Measurements from ENCODE around the gene STOX1. TPM values are rescaled to one million over a fixed set of nuclear protein-coding genes. Genes with fewer than 3 reads are reported as not detected.
"Not testable (repeated sequence)": the region's sequence is repeated elsewhere in the genome, so short reads cannot be mapped to it uniquely, and the experiment has no call there.

The STOX1 gene
- total RNA-seq, 1 experiment from 2014 or later: 0.16 TPM

DNA sequence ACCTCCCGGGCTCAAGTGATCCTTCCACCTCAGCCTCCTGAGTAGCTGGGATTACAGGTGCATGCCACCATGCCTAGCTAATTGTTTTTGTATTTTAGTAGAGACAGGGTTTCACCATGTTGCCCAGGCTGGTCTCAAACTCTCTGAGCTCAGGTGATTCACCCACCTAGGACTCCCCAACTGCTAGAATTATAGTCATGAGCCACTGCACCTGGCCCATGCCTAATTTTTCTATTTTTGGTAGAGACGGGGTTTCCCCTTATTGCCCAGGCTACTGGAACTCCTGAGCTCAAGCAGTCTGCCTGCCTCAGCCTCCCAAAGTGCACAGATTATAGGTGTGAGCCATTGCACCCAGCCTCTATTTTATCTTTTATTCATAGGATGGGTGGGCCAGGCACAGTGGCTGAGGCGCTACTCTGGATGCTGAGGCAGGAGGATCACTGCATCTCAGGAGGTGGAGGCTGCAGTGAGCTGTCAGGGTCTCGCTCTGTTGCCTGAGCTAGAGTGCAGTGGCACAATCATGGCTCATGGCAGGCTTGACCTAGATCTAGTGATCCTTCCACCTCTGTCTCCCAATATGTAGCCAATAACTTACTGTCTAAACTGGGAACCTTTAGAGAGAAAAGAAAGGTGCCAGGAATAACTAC is 31.3 kb upstream of the STOX1 start:
- H3K9me3 Mint-ChIP-seq (ENCODE audit: unreplicated experiment): no peaks in the 10 kb centered on the region
- DNase-seq (ENCODE audit: unreplicated experiment): no peak
- ChIA-PET CTCF (interaction anchor here (0.6 to 1.1 kb wide), 3 partner anchors 9 to 101 kb away, joined by 3 to 5 read pairs (median 4); no protein-coding TSS in a partner anchor), POLR2A (interaction anchor here (0.6 to 1.7 kb wide), 3 partner anchors 25 to 104 kb away, joined by 3 to 8 read pairs (median 3); partner anchors contain the start of gene DDX50)
- peaks cover 61% of the 10 kb centered on the region for H3K36me3 Mint-ChIP-seq (ENCODE audit: insufficient read depth, unreplicated experiment)
- no peak overlapping the region for H3K4me3 Mint-ChIP-seq (ENCODE audit: unreplicated experiment)
- TF ChIP-seq, protein P1, sequence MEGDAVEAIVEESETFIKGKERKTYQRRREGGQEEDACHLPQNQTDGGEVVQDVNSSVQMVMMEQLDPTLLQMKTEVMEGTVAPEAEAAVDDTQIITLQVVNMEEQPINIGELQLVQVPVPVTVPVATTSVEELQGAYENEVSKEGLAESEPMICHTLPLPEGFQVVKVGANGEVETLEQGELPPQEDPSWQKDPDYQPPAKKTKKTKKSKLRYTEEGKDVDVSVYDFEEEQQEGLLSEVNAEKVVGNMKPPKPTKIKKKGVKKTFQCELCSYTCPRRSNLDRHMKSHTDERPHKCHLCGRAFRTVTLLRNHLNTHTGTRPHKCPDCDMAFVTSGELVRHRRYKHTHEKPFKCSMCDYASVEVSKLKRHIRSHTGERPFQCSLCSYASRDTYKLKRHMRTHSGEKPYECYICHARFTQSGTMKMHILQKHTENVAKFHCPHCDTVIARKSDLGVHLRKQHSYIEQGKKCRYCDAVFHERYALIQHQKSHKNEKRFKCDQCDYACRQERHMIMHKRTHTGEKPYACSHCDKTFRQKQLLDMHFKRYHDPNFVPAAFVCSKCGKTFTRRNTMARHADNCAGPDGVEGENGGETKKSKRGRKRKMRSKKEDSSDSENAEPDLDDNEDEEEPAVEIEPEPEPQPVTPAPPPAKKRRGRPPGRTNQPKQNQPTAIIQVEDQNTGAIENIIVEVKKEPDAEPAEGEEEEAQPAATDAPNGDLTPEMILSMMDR (IDR thresholded peaks at IDR 0.05; ENCODE audit: unreplicated experiment): no peak
- intact Hi-C loops (cut with micrococcal nuclease): no loop called here
- H3K4me1 Mint-ChIP-seq (ENCODE audit: insufficient read depth, unreplicated experiment): no peaks in the 10 kb centered on the region
- no TSS peak for BruUV-seq (replicated peaks)
- H3K27ac Mint-ChIP-seq (ENCODE audit: low read depth, unreplicated experiment): no peak overlapping the region
- H3K27me3 Mint-ChIP-seq (ENCODE audit: insufficient read depth, unreplicated experiment): no peaks in the 10 kb centered on the region

DNA sequence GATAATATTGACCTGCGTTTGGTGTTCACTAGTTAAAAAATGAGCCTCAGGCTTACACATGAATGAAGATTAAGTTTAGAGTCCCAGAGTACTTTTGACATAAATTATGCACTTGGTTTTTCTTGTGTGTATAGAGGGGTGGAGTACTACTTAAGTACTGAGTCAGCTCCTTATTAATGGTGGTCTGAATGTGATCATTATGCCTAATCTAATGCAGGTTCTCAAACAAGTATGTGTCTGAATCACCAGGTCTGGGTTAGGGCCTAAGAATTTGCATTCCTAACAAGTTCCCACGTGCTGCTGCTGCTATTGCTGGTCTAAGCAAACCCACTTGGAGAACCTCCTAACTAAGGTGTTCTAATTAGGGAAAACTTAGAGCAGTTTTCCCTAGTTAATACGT is 30.7 kb upstream of the STOX1 start:
- DNase-seq (ENCODE audit: unreplicated experiment): no peak
- POLR2A ChIA-PET: interaction anchor here (0.6 to 1.7 kb wide), 3 partner anchors 10 to 104 kb away, joined by 3 to 8 read pairs (median 5); partner anchors contain the start of gene DDX50
- Mint-ChIP-seq H3K4me1 (ENCODE audit: insufficient read depth, unreplicated experiment) (no peaks in the 10 kb centered on the region), H3K4me3 (ENCODE audit: unreplicated experiment) (no peak overlapping the region), H3K36me3 (ENCODE audit: insufficient read depth, unreplicated experiment) (peaks cover 55% of the 10 kb centered on the region), H3K27ac (ENCODE audit: low read depth, unreplicated experiment) (no peak overlapping the region), H3K27me3 (ENCODE audit: insufficient read depth, unreplicated experiment) (no peaks in the 10 kb centered on the region), H3K9me3 (ENCODE audit: unreplicated experiment) (no peaks in the 10 kb centered on the region)
- intact Hi-C loops (cut with micrococcal nuclease): no loop called here
- BruUV-seq (replicated peaks): no TSS peak
- CTCF ChIA-PET: interaction anchor here (1.1 kb wide), 2 partner anchors 10 to 101 kb away, joined by 4 to 5 read pairs; no protein-coding TSS in a partner anchor
- TF ChIP-seq, protein P1 (IDR thresholded peaks at IDR 0.05; ENCODE audit: unreplicated experiment): no peak

DNA sequence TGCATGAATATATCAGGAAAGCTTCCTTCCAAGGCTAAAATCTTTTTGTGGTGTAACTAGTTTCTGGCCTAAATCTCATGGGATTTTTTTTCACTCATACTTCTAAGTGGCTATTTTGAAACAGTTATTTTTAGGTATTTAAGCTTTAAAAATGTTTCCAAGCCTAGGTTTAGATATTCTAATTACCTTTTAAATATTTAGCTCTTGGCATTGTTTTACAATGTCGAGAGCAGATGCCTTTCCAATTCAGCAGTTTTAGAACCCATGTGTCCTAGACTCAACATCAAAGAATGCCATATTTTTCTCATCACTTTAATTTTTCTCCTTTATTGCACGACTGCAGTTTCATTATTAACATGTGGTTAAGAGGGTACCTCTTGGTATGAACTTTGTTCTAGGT is 27.1 kb upstream of the STOX1 start:
- Mint-ChIP-seq H3K27me3 (ENCODE audit: insufficient read depth, unreplicated experiment) (no peaks in the 10 kb centered on the region), H3K27ac (ENCODE audit: low read depth, unreplicated experiment) (no peak overlapping the region), H3K9me3 (ENCODE audit: unreplicated experiment) (no peaks in the 10 kb centered on the region), H3K4me1 (ENCODE audit: insufficient read depth, unreplicated experiment) (no peaks in the 10 kb centered on the region), H3K4me3 (ENCODE audit: unreplicated experiment) (no peak overlapping the region), H3K36me3 (ENCODE audit: insufficient read depth, unreplicated experiment) (peaks cover 21% of the 10 kb centered on the region)
- no peak for DNase-seq (ENCODE audit: unreplicated experiment)
- intact Hi-C loops (cut with micrococcal nuclease): no loop called here
- no TSS peak for BruUV-seq (replicated peaks)
- TF ChIP-seq, protein P1 (IDR thresholded peaks at IDR 0.05; ENCODE audit: unreplicated experiment): no peak
- ChIA-PET CTCF (no interaction called here), POLR2A (interaction anchor here (0.8 kb wide), 1 partner anchor 11 kb away, joined by 3 read pairs; no protein-coding TSS in a partner anchor)

DNA sequence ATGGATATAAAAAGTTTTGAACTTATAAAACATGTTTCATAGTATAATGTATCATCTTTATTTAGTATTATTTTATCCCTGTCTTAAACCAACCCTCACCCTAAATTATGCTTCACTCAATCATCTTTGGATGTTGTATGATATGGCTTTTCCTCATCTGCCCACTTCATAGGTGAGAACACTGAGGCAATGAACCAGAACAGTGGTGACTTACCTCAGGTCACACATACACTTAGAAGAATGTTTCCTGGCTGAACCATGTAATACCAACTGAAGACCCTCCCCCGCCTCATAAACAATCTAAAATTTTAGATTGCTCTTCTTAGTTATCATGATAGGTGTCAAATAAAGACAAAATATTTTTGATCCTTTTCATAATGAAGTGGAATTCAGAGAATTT is 22.6 kb upstream of the STOX1 start:
- no peak for DNase-seq (ENCODE audit: unreplicated experiment)
- TF ChIP-seq, protein P1 (IDR thresholded peaks at IDR 0.05; ENCODE audit: unreplicated experiment): no peak
- Mint-ChIP-seq H3K36me3 (ENCODE audit: insufficient read depth, unreplicated experiment) (peaks cover 10% of the 10 kb centered on the region), H3K4me3 (ENCODE audit: unreplicated experiment) (no peak overlapping the region), H3K27ac (ENCODE audit: low read depth, unreplicated experiment) (no peak overlapping the region), H3K4me1 (ENCODE audit: insufficient read depth, unreplicated experiment) (no peaks in the 10 kb centered on the region), H3K9me3 (ENCODE audit: unreplicated experiment) (no peaks in the 10 kb centered on the region), H3K27me3 (ENCODE audit: insufficient read depth, unreplicated experiment) (no peaks in the 10 kb centered on the region)
- intact Hi-C loops (cut with micrococcal nuclease): no loop called here
- no TSS peak for BruUV-seq (replicated peaks)
- ChIA-PET POLR2A (no interaction called here), CTCF (no interaction called here)

DNA sequence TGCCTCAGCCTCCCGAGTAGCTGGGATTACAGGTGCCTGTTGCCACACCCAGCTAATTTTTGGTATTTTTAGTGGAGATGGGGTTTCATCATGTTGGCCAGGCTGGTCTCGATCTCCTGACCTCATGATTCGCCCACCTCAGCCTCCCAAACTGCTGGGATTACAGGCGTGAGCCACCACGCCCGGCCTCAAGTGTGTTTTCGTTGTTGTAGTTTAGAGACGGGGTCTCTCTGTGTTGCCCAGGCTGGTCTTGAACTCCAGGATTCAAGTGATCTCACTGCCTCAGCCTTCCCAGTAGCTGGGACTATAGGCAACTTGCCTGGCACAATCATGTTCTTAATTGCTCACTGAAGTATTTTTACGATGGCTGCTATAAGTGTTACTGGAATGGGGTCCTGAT is 16.5 kb upstream of the STOX1 start:
- CTCF ChIA-PET: interaction anchor here (0.6 to 1.1 kb wide), 2 partner anchors 12 to 63 kb away, joined by 3 to 4 read pairs; no protein-coding TSS in a partner anchor
- DNase-seq (ENCODE audit: unreplicated experiment); intact Hi-C loops (cut with micrococcal nuclease); H3K4me1 Mint-ChIP-seq (ENCODE audit: insufficient read depth, unreplicated experiment); BruUV-seq (replicated peaks); H3K4me3 Mint-ChIP-seq (ENCODE audit: unreplicated experiment); H3K27me3 Mint-ChIP-seq (ENCODE audit: insufficient read depth, unreplicated experiment); POLR2A ChIA-PET; H3K9me3 Mint-ChIP-seq (ENCODE audit: unreplicated experiment); H3K36me3 Mint-ChIP-seq (ENCODE audit: insufficient read depth, unreplicated experiment); H3K27ac Mint-ChIP-seq (ENCODE audit: low read depth, unreplicated experiment): not testable (repeated sequence)

Measured in MCF 10A (cell line).